Thyroid gland (tissue), 4 donors: ENCODE results near the gene N4BP2L2.

Source experiments
- POLR2A ChIP-seq, 2 donors: fragments of 450-650 bp; IDR thresholded peaks; one replicate each; pipeline ENCODE4 v1.6.1; 2017; ENCODE audit warnings: antibody characterized with exemption in 2 of 2, mild to moderate bottlenecking in 2 of 2, moderate library complexity in 1 of 2
- TF ChIP-seq, protein P1 (sequence below), 6 experiments: fragments of 200-600 bp in 3 of 6; fragments of 450-650 bp in 3 of 6; sonication (generic) in 3 of 6; IDR thresholded peaks; one replicate each; pipeline ENCODE4 v1.5.1; 2016 to 2019; ENCODE audit warnings: antibody characterized with exemption in 6 of 6, mild to moderate bottlenecking in 2 of 6, inconsistent platforms in 1 of 6, moderate library complexity in 1 of 6

DNA sequence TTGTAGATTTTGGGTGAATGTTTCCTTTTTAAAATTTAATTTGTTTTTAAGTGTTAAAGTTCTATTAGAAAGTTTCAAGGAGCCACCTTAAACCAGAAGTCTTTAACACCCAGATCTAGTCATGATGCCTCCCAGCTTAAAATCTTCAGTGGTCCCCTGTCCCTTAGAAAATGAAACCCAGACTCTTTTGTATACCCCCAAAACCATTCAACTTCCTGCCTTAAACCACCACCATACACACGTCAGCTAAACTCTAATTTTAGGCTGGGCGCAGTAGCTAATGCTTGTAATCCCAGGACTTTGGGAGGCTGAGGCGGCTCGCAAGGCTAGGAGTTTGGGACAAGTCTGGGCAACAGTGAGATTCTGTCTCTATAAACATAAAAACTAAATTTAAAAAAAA lies 148.5 kb downstream of the N4BP2L2 start:
- TF ChIP-seq, protein P1, sequence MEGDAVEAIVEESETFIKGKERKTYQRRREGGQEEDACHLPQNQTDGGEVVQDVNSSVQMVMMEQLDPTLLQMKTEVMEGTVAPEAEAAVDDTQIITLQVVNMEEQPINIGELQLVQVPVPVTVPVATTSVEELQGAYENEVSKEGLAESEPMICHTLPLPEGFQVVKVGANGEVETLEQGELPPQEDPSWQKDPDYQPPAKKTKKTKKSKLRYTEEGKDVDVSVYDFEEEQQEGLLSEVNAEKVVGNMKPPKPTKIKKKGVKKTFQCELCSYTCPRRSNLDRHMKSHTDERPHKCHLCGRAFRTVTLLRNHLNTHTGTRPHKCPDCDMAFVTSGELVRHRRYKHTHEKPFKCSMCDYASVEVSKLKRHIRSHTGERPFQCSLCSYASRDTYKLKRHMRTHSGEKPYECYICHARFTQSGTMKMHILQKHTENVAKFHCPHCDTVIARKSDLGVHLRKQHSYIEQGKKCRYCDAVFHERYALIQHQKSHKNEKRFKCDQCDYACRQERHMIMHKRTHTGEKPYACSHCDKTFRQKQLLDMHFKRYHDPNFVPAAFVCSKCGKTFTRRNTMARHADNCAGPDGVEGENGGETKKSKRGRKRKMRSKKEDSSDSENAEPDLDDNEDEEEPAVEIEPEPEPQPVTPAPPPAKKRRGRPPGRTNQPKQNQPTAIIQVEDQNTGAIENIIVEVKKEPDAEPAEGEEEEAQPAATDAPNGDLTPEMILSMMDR (IDR thresholded peaks at IDR 0.05): no peak
- TF ChIP-seq POLR2A (IDR thresholded peaks at IDR 0.05): no peak
